Measurements from ENCODE around the gene UBE2E3.

Gene UBE2E3

DNA sequence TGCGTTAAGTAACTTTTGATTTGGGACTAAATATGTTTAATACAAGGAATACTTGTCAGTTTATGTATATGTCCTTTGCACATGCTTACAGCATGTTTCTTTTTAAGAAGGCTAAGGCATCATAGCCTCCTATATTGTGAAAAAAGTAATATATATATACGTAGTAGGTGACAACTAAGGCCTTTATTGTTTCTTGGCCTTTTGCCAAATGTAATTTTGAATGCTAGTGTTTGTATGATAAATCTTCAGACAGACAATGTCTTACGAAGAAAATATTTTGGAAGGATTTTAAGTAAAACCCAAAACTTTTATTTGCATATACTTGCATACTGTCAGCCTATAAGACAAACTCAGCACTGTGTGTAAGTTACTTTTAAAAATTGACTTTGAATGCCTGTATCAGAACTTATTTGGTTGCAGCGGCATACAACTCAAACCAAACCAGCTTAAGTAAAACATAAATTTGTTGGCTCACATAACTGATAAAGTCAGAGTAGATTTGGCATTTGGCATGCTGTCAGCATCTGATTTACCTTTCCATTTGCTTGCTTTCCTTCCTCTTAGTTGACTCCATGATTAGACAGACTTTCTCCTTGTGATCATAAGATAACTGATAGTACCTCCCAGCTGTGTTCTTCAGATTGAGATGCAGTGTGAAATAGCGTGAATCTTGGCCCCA lies 24.4 kb downstream of the UBE2E3 start:
- DNase-seq (ENCODE audit: low read depth), result peak; percentile 69
- H3K4me3 ChIP-seq (ENCODE audit: low read depth, low read length), result no peak overlapping the region
- no peak for TF ChIP-seq CTCF (IDR thresholded peaks at IDR 0.05; ENCODE audit: control insufficient read depth, extremely low read depth, insufficient read depth)

DNA sequence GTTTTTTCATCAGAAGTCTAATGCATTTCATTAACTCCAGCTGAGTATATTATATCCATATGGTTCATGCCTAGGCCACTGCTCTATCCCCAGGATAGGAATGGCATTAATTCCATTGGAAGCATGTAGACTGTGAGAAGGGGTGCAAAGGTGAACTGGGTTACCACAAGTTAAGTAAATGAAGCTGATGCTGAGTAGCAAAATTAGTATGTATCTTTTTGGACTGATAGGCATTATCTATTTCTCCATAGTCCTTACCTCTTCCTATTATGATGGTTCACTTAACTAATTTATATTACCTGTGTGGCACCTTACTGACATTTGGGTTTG lies 24.9 kb downstream of the UBE2E3 start:
- TF ChIP-seq CTCF (IDR thresholded peaks at IDR 0.05; ENCODE audit: control insufficient read depth, extremely low read depth, insufficient read depth), result no peak
- H3K4me3 ChIP-seq (ENCODE audit: low read depth, low read length), result no peak overlapping the region
- no peak for DNase-seq (ENCODE audit: low read depth)

- TF ChIP-seq CTCF (IDR thresholded peaks at IDR 0.05; ENCODE audit: control insufficient read depth, extremely low read depth, insufficient read depth), result no peak
Measured at GRCh38 chr2:181005809-181006208, 25.4 kb downstream of the UBE2E3 start.

GRCh38 chr2:181007086-181007837 lies 26.9 kb downstream of the UBE2E3 start:
- no peak for TF ChIP-seq CTCF (IDR thresholded peaks at IDR 0.05; ENCODE audit: control insufficient read depth, extremely low read depth, insufficient read depth)
- DNase-seq (ENCODE audit: low read depth), result no peak
- H3K4me3 ChIP-seq (ENCODE audit: low read depth, low read length), result no peak overlapping the region

More at GRCh38 chr2:181005809-181006208, 25.4 kb downstream of the UBE2E3 start:
- DNase-seq (ENCODE audit: low read depth), result no peak
- H3K4me3 ChIP-seq (ENCODE audit: low read depth, low read length), result no peak overlapping the region

DNA sequence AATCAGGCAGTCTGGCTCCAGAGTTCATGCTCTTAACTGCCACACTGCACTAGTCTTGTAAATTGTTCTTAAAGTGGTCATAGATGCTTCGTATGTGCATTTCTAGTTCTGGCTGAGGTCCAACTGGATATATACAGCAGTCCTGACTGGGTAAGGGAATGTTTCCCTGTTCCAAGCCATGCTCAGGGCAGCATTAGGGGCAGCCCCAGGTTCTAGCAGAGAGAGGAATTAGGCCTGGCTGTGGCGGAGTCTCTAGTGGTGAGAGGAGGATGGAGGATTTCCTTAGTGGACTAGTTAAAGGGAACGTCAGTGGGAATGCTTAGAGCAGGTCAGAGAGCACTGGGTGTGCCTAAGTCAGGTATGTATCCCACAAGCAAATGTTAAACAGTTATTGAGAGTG lies 28.0 kb downstream of the UBE2E3 start:
- no peak for TF ChIP-seq CTCF (IDR thresholded peaks at IDR 0.05; ENCODE audit: control insufficient read depth, extremely low read depth, insufficient read depth)
- no peak for DNase-seq (ENCODE audit: low read depth)
- no peak overlapping the region for H3K4me3 ChIP-seq (ENCODE audit: low read depth, low read length)

GRCh38 chr2:181021199-181021789 lies 40.9 kb downstream of the UBE2E3 start:
- no peak for DNase-seq (ENCODE audit: low read depth)
- no peak overlapping the region for H3K4me3 ChIP-seq (ENCODE audit: low read depth, low read length)
- TF ChIP-seq CTCF (IDR thresholded peaks at IDR 0.05; ENCODE audit: control insufficient read depth, extremely low read depth, insufficient read depth), result no peak
